WTC11 (cell line): Measurements from ENCODE around the gene GTPBP3. TPM values are rescaled to one million over a fixed set of nuclear protein-coding genes. Genes with fewer than 3 reads are reported as not detected.

Experiments
- ATAC-seq: fragments of 200-7000 bp; cut with Tn5 transposase; 2 replicates; pipeline ENCODE4 v1.10.0; 2021; ENCODE audit warnings: mild to moderate bottlenecking, moderate library complexity
- CTCF ChIA-PET: fragments of 300-600 bp; sonication (Branson Sonifier 250); formaldehyde crosslinking; loops from one replicate; lab custom pipeline; 2021; ENCODE audit warnings: antibody characterized with exemption; lab: Charles Lee
- POLR2A ChIA-PET: fragments of 350-600 bp; sonication (Branson Sonifier 250); formaldehyde crosslinking; loops from one replicate; lab custom pipeline; 2021; ENCODE audit warnings: antibody characterized with exemption; lab: Charles Lee
- DNase-seq: peaks from one replicate; pipeline ENCODE4 v3.0.0; 2021; ENCODE audit warnings: low spot score
- H3K27ac Mint-ChIP-seq: 2 replicates; pipeline ENCODE4 v1.8.0; 2021; ENCODE audit warnings: mixed read lengths
- H3K27me3 Mint-ChIP-seq: 2 replicates; pipeline ENCODE4 v1.8.0; 2021; ENCODE audit warnings: low read depth, mild to moderate bottlenecking, moderate library complexity, mixed read lengths
- H3K36me3 Mint-ChIP-seq: 2 replicates; pipeline ENCODE4 v1.8.0; 2021; ENCODE audit warnings: mixed read lengths
- H3K4me1 Mint-ChIP-seq: 2 replicates; pipeline ENCODE4 v1.8.0; 2022; ENCODE audit warnings: mixed read lengths
- H3K4me3 Mint-ChIP-seq: 2 replicates; pipeline ENCODE4 v1.8.0; 2021; ENCODE audit warnings: mild to moderate bottlenecking, moderate library complexity, mixed read lengths
- H3K9me3 Mint-ChIP-seq: 2 replicates; pipeline ENCODE4 v1.8.0; 2021; ENCODE audit warnings: mixed read lengths
- EMX1 ChIP-seq: fragments of 250-450 bp; sonication (Bioruptor Pico); IDR thresholded peaks from 2 replicates; pipeline ENCODE4 v1.8.0; 2021; ENCODE audit warnings: mild to moderate bottlenecking
- ETV6 ChIP-seq: sonication (generic); formaldehyde crosslinking; IDR thresholded peaks from 2 replicates; pipeline ENCODE4 v1.8.1; 2022; ENCODE audit warnings: mild to moderate bottlenecking, missing genetic modification reagents
- GRHL2 ChIP-seq: fragments of 250-450 bp; sonication (Bioruptor Pico); IDR thresholded peaks from 2 replicates; pipeline ENCODE4 v1.8.0; 2022; ENCODE audit warnings: mild to moderate bottlenecking, moderate library complexity; ENCODE audit not compliant: insufficient replicate concordance, severe bottlenecking
- TCF7 ChIP-seq: sonication (generic); formaldehyde crosslinking; IDR thresholded peaks from 2 replicates; pipeline ENCODE4 v1.8.0; 2022; ENCODE audit warnings: mild to moderate bottlenecking, low read depth, missing genetic modification reagents, moderate library complexity
- ZNF219 ChIP-seq: sonication (generic); formaldehyde crosslinking; IDR thresholded peaks from 2 replicates; pipeline ENCODE4 v1.8.0; 2023; ENCODE audit warnings: missing genetic modification reagents, mild to moderate bottlenecking, borderline replicate concordance
- ZNF263 ChIP-seq: sonication (generic); formaldehyde crosslinking; IDR thresholded peaks from 2 replicates; pipeline ENCODE4 v1.8.1; 2022; ENCODE audit warnings: low read depth, mild to moderate bottlenecking, moderate library complexity, missing genetic modification reagents
- ZNF416 ChIP-seq: fragments of 250-450 bp; sonication (Bioruptor Pico); IDR thresholded peaks from 2 replicates; pipeline ENCODE4 v1.9.0; 2021; ENCODE audit warnings: mild to moderate bottlenecking, inconsistent platforms
- total RNA-seq: library from RNA; stranded (reverse); gene quantifications from 3 replicates; pipeline ENCODE4 v1.2.3, GENCODE V29; 2021
- TF ChIP-seq, protein P1 (sequence below): sonication (generic); formaldehyde crosslinking; IDR thresholded peaks from 2 replicates; pipeline ENCODE4 v1.8.1; 2022; ENCODE audit warnings: mild to moderate bottlenecking, missing genetic modification reagents, moderate library complexity, borderline replicate concordance
- TF ChIP-seq, protein P2 (sequence below): fragments of 250-450 bp; sonication (Bioruptor Pico); IDR thresholded peaks from 2 replicates; pipeline ENCODE4 v1.9.0; 2021; ENCODE audit warnings: mild to moderate bottlenecking
- TF ChIP-seq, protein P3 (sequence below): sonication (generic); formaldehyde crosslinking; IDR thresholded peaks from 2 replicates; pipeline ENCODE4 v1.8.0; 2023; ENCODE audit warnings: missing genetic modification reagents
- TF ChIP-seq, protein P4 (sequence below): sonication (generic); formaldehyde crosslinking; conservative IDR thresholded peaks from 2 replicates; pipeline ENCODE4 v1.8.1; 2023; ENCODE audit warnings: mild to moderate bottlenecking, low read depth, missing genetic modification reagents, moderate library complexity
- TF ChIP-seq, protein P5 (sequence below): sonication (generic); formaldehyde crosslinking; IDR thresholded peaks from 2 replicates; pipeline ENCODE4 v1.8.1; 2022; ENCODE audit warnings: missing genetic modification reagents, borderline replicate concordance
- TF ChIP-seq, protein P6 (sequence below): sonication (generic); formaldehyde crosslinking; IDR thresholded peaks from 2 replicates; pipeline ENCODE4 v1.8.0; 2022; ENCODE audit warnings: mild to moderate bottlenecking, missing genetic modification reagents

Gene GTPBP3
- total RNA-seq, 1 experiment from 2014 or later, result 93.0 TPM

DNA sequence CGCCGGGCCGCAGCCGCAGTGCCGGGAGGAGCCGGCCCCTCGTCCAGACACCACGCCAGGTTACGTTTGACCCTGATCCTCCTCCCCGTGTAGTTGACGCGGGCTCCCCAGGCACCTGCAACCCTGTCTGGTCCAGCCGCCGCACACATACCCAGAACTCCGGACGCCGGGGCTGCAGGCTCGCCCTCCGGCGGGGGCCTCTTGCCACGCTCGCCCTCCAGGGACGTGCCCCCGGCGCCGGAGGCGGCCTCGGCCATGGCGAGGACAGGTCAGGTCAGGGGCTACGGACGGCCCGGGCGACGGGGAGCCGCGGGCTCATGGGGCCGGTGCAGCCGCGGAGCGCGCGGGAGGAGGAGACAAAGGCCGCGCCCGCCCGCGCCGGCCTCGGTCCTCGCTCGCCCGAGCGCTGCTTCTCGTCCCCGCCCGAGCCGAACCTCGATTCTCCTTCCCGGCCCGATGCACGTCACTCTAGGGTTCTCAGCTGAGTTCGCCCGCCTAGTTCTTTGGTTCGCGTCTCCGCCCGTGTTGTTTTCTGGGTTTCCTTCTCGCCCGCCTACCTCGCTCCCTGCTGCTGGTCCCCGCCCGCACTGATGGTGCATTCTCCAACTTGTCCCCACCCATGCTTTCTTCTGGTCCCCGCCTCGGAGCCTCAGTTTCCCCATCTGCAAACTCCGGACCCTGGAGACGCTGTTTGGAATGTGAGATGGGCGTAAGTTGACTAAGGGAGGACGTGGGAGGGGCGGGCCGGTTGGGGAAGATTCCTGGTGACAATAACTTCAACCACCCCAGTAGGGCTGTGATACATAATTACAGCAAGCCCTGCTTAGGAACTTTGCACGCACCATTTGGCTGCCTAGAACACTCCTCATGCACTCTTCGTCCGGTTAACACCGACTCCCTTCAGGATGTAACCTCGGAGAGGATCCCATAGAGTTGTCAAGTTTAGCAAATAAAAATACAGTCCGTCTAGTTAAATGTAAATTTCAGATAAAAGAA, 2.6 kb upstream of the GTPBP3 start, which contains the start of gene ANO8 (continued):
- TF ChIP-seq, protein P1, sequence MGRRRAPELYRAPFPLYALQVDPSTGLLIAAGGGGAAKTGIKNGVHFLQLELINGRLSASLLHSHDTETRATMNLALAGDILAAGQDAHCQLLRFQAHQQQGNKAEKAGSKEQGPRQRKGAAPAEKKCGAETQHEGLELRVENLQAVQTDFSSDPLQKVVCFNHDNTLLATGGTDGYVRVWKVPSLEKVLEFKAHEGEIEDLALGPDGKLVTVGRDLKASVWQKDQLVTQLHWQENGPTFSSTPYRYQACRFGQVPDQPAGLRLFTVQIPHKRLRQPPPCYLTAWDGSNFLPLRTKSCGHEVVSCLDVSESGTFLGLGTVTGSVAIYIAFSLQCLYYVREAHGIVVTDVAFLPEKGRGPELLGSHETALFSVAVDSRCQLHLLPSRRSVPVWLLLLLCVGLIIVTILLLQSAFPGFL (CRISPR knock-in tag), result no peak
- TF ChIP-seq ZNF219 (CRISPR knock-in tag) (no peak), GRHL2 (CRISPR knock-in tag) (no peak), ZNF263 (peak; percentile 46; the same call in 1 of the 2 replicates), EMX1 (CRISPR knock-in tag) (no peak), ZNF416 (CRISPR knock-in tag) (no peak), ETV6 (CRISPR knock-in tag) (no peak)
- TF ChIP-seq, protein P2, sequence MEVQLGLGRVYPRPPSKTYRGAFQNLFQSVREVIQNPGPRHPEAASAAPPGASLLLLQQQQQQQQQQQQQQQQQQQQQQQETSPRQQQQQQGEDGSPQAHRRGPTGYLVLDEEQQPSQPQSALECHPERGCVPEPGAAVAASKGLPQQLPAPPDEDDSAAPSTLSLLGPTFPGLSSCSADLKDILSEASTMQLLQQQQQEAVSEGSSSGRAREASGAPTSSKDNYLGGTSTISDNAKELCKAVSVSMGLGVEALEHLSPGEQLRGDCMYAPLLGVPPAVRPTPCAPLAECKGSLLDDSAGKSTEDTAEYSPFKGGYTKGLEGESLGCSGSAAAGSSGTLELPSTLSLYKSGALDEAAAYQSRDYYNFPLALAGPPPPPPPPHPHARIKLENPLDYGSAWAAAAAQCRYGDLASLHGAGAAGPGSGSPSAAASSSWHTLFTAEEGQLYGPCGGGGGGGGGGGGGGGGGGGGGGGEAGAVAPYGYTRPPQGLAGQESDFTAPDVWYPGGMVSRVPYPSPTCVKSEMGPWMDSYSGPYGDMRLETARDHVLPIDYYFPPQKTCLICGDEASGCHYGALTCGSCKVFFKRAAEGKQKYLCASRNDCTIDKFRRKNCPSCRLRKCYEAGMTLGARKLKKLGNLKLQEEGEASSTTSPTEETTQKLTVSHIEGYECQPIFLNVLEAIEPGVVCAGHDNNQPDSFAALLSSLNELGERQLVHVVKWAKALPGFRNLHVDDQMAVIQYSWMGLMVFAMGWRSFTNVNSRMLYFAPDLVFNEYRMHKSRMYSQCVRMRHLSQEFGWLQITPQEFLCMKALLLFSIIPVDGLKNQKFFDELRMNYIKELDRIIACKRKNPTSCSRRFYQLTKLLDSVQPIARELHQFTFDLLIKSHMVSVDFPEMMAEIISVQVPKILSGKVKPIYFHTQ (CRISPR knock-in tag), result no peak
- TF ChIP-seq, protein P3, sequence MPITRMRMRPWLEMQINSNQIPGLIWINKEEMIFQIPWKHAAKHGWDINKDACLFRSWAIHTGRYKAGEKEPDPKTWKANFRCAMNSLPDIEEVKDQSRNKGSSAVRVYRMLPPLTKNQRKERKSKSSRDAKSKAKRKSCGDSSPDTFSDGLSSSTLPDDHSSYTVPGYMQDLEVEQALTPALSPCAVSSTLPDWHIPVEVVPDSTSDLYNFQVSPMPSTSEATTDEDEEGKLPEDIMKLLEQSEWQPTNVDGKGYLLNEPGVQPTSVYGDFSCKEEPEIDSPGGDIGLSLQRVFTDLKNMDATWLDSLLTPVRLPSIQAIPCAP (CRISPR knock-in tag), result no peak
- TF ChIP-seq, protein P4, sequence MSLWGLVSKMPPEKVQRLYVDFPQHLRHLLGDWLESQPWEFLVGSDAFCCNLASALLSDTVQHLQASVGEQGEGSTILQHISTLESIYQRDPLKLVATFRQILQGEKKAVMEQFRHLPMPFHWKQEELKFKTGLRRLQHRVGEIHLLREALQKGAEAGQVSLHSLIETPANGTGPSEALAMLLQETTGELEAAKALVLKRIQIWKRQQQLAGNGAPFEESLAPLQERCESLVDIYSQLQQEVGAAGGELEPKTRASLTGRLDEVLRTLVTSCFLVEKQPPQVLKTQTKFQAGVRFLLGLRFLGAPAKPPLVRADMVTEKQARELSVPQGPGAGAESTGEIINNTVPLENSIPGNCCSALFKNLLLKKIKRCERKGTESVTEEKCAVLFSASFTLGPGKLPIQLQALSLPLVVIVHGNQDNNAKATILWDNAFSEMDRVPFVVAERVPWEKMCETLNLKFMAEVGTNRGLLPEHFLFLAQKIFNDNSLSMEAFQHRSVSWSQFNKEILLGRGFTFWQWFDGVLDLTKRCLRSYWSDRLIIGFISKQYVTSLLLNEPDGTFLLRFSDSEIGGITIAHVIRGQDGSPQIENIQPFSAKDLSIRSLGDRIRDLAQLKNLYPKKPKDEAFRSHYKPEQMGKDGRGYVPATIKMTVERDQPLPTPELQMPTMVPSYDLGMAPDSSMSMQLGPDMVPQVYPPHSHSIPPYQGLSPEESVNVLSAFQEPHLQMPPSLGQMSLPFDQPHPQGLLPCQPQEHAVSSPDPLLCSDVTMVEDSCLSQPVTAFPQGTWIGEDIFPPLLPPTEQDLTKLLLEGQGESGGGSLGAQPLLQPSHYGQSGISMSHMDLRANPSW (CRISPR knock-in tag), result no peak
- TF ChIP-seq, protein P5, sequence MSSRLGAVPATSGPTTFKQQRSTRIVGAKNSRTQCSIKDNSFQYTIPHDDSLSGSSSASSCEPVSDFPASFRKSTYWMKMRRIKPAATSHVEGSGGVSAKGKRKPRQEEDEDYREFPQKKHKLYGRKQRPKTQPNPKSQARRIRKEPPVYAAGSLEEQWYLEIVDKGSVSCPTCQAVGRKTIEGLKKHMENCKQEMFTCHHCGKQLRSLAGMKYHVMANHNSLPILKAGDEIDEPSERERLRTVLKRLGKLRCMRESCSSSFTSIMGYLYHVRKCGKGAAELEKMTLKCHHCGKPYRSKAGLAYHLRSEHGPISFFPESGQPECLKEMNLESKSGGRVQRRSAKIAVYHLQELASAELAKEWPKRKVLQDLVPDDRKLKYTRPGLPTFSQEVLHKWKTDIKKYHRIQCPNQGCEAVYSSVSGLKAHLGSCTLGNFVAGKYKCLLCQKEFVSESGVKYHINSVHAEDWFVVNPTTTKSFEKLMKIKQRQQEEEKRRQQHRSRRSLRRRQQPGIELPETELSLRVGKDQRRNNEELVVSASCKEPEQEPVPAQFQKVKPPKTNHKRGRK (CRISPR knock-in tag), result no peak
- TF ChIP-seq, all 79 proteins: peak for 18

DNA sequence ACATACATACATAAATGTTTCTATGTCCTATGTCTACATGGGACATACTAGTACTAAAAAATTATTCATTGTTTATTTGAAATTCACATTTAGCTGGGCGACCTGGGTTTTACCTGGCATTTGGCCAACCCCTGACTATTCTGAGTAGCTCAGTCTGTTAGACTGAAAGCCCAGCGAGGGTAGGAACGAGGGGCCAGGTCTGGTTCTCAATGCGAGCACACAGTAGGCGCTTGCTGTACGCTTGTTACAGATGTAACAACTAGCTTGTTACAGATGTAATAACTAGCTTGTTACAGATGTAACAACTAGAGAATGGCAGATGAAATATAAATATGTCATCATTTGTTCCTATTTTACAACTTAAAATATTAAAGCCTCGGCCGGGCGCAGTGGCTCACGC, 1.8 kb upstream of the GTPBP3 start:
- Mint-ChIP-seq H3K4me1 (peaks cover 41% of the 10 kb centered on the region), H3K9me3 (peaks cover 5% of the 10 kb centered on the region), H3K36me3 (peaks cover 11% of the 10 kb centered on the region), H3K4me3 (peak overlapping the region; percentile 99), H3K27ac (no peak overlapping the region), H3K27me3 (peaks cover 2% of the 10 kb centered on the region; the same call in 1 of the 2 replicates)
- ChIA-PET CTCF (interaction anchor here (0.7 to 3.7 kb wide), 5 partner anchors 9 to 50 kb away, joined by 3 to 27 read pairs (median 5); partner anchors contain the start of gene DDA1), POLR2A (interaction anchor here (0.6 to 1.7 kb wide), 2 partner anchors 26 to 457 kb away, joined by 3 to 4 read pairs; partner anchors contain the start of gene DDA1)
- ATAC-seq (no peak), DNase-seq (no peak)
- no peak for TF ChIP-seq GRHL2 (CRISPR knock-in tag)
- TF ChIP-seq, protein P6, sequence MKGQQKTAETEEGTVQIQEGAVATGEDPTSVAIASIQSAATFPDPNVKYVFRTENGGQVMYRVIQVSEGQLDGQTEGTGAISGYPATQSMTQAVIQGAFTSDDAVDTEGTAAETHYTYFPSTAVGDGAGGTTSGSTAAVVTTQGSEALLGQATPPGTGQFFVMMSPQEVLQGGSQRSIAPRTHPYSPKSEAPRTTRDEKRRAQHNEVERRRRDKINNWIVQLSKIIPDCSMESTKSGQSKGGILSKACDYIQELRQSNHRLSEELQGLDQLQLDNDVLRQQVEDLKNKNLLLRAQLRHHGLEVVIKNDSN (CRISPR knock-in tag), result no peak
- no peak for TF ChIP-seq TCF7 (CRISPR knock-in tag)
- TF ChIP-seq, all 79 proteins: peak for 0
